ENCODE measurements around the gene FOXB2. TPM values are rescaled to one million over a fixed set of nuclear protein-coding genes. Genes with fewer than 3 reads are reported as not detected.

The FOXB2 gene
- total and polyA plus RNA-seq, 2 donors (not counting 3 experiments of a cell fraction or from before 2014, with no cell fraction given) = not detected

- no TSS peak for BruUV-seq (replicated peaks)
- ChIA-PET CTCF (no interaction called here), POLR2A (no interaction called here)
- H3K9me3 ChIP-seq (replicated peaks; ENCODE audit: control insufficient read depth, insufficient read depth, low read length) = no peaks in the 10 kb centered on the region
- TF ChIP-seq POLR2AphosphoS5 (IDR thresholded peaks at IDR 0.05; ENCODE audit: insufficient read depth, low read depth, low read length) (no peak), JUN (IDR thresholded peaks at IDR 0.05; ENCODE audit: borderline replicate concordance, insufficient read depth, insufficient read length, low read depth) (no peak), MYC (IDR thresholded peaks at IDR 0.05; ENCODE audit: low read depth, low read length) (no peak), POLR2A (IDR thresholded peaks at IDR 0.05; ENCODE audit: low read depth, low read length) (no peak), MAX (IDR thresholded peaks at IDR 0.05; ENCODE audit: insufficient read depth, insufficient read length) (no peak), FOS (IDR thresholded peaks at IDR 0.05; ENCODE audit: borderline replicate concordance, insufficient read depth, low read length) (no peak), CTCF (IDR thresholded peaks at IDR 0.05; ENCODE audit: extremely low read depth in 1 of 2, insufficient read depth in 1 of 2, low read depth in 1 of 2, low read length in 2 of 2) (no peak), GATA2 (IDR thresholded peaks at IDR 0.05; ENCODE audit: insufficient read depth, insufficient read length, low read depth, low read length) (no peak)
- H2AFZ ChIP-seq (ENCODE audit: low read depth, low read length) = no peak overlapping the region
- H3K36me3 ChIP-seq (ENCODE audit: control insufficient read depth in 2 of 2, extremely low read depth in 1 of 2, insufficient read depth in 2 of 2, low read length in 2 of 2) = no peaks in the 10 kb centered on the region
- FAIRE-seq (no peak), DNase-seq (ENCODE audit: low read depth, low spot score) (no peak)
- no peaks in the 10 kb centered on the region for H3K79me2 ChIP-seq (ENCODE audit: control insufficient read depth, insufficient read depth, low read length)
- H3K4me1 ChIP-seq (ENCODE audit: control insufficient read depth, extremely low read depth, insufficient read depth, low read length) = no peaks in the 10 kb centered on the region
- H3K9ac ChIP-seq (replicated peaks; ENCODE audit: extremely low read depth, insufficient read depth, low read length) = no peak overlapping the region
- dilution Hi-C loops (cut with MboI; ENCODE audit: extremely low pct_ligation_motif_present, low sequenced_read_pairs) = no loop called here
- no peaks in the 10 kb centered on the region for H3K9me1 ChIP-seq (replicated peaks; ENCODE audit: control insufficient read depth, extremely low read depth, insufficient read depth, low read length)
- intact Hi-C loops (cut with micrococcal nuclease) = no loop called here
- no peak overlapping the region for H3K4me2 ChIP-seq (ENCODE audit: insufficient read depth, low read length)
- H3K27me3 ChIP-seq (ENCODE audit: control insufficient read depth in 2 of 2, insufficient read depth in 2 of 2, low read length in 2 of 2) = peaks cover 8 to 9% of the 10 kb centered on the region in 2 experiments
- H3K4me3 ChIP-seq (replicated peaks in 1 of 3; ENCODE audit: insufficient read depth in 1 of 3, low read depth in 1 of 3, low read length in 3 of 3) = no peak overlapping the region
- no peak overlapping the region for H3K27ac ChIP-seq (ENCODE audit: insufficient read depth, low read depth, low read length)
- H4K20me1 ChIP-seq (replicated peaks; ENCODE audit: control insufficient read depth, extremely low read depth, insufficient read depth, low read length) = no peaks in the 10 kb centered on the region
These were observed 35.0 kb upstream of the FOXB2 start for GRCh38 chr9:76984486-76984885.
